H1 (cell line): Measurements from ENCODE around the gene CKLF. TPM values are rescaled to one million over a fixed set of nuclear protein-coding genes. Genes with fewer than 3 reads are reported as not detected.

Experiments used
- CTCF ChIA-PET: fragments of 300-600 bp; sonication (Branson Sonifier 250); formaldehyde crosslinking; loops from one replicate; lab custom pipeline; 2021; ENCODE audit not compliant: partially characterized antibody; lab: Charles Lee
- POLR2A ChIA-PET: fragments of 300-600 bp; sonication (Branson Sonifier 250); formaldehyde crosslinking; loops from one replicate; lab custom pipeline; 2021; ENCODE audit warnings: inconsistent platforms; ENCODE audit not compliant: partially characterized antibody; lab: Charles Lee
- DNase-seq, 2 experiments: peaks; one replicate each; pipeline versions ENCODE4 v3.0.0 to v3.0.0-alpha.2; 2010 to 2022; ENCODE audit warnings: low spot score in 2 of 2, low read depth in 1 of 2, mixed read lengths in 1 of 2
- FAIRE-seq: peaks from 2 replicates; lab custom pipeline; 2011; peaks lifted over from hg19 to GRCh38; lab: Jason Lieb, UNC
- H2AFZ ChIP-seq: 2 replicates; pipeline ENCODE4 v1.8.1; 2012; ENCODE audit warnings: low read length, inconsistent platforms
- H2AK5ac ChIP-seq: 2 replicates; pipeline ENCODE4 v1.6.1; 2013; ENCODE audit warnings: low read depth, low read length
- H2BK120ac ChIP-seq: replicated peaks from 2 replicates; pipeline ENCODE3; 2013; ENCODE audit warnings: low read depth, low read length, inconsistent platforms
- H2BK12ac ChIP-seq: 2 replicates; pipeline ENCODE4 v1.6.1; 2013; ENCODE audit warnings: low read depth, low read length
- H2BK15ac ChIP-seq: 2 replicates; pipeline ENCODE4 v1.6.1; 2013; ENCODE audit warnings: low read length
- H2BK20ac ChIP-seq: 2 replicates; pipeline ENCODE4 v1.6.1; 2013; ENCODE audit warnings: low read length
- H2BK5ac ChIP-seq: 2 replicates; pipeline ENCODE4 v1.6.1; 2013; ENCODE audit warnings: low read depth, low read length
- H3K14ac ChIP-seq: 2 replicates; pipeline ENCODE4 v1.6.1; 2013; ENCODE audit warnings: inconsistent platforms; ENCODE audit not compliant: insufficient read length
- H3K18ac ChIP-seq: 2 replicates; pipeline ENCODE4 v1.6.1; 2013; ENCODE audit warnings: low read length; ENCODE audit errors: extremely low read depth
- H3K23ac ChIP-seq: 2 replicates; pipeline ENCODE4 v1.6.1; 2013; ENCODE audit warnings: inconsistent platforms; ENCODE audit not compliant: insufficient read length
- H3K23me2 ChIP-seq: 2 replicates; pipeline ENCODE4 v1.6.1; 2013; ENCODE audit warnings: low read depth, low read length
- H3K27ac ChIP-seq: 2 replicates; pipeline ENCODE4 v1.6.1; 2011; ENCODE audit warnings: low read depth, low read length, inconsistent platforms
- H3K27me3 ChIP-seq, 4 experiments: replicated peaks in 1 of 4; 1 replicate in 1 of 4; 2 replicates in 3 of 4; pipeline versions ENCODE4 v1.6.1 to v1.8.1; 2011 to 2013; ENCODE audit warnings: low read length in 3 of 4, mild to moderate bottlenecking in 3 of 4, inconsistent platforms in 2 of 4, mixed read lengths in 2 of 4, moderate library complexity in 1 of 4; ENCODE audit not compliant: control insufficient read depth in 3 of 4, insufficient read depth in 3 of 4; ENCODE audit errors: extremely low read depth in 1 of 4
- H3K36me3 ChIP-seq, 4 experiments: 2 replicates each; pipeline versions ENCODE4 v1.6.1 to v1.8.1; 2011 to 2013; ENCODE audit warnings: mild to moderate bottlenecking in 4 of 4, low read length in 3 of 4, moderate library complexity in 2 of 4, control low read depth in 1 of 4, inconsistent platforms in 1 of 4; ENCODE audit not compliant: insufficient read depth in 4 of 4, control insufficient read depth in 2 of 4
- H3K4ac ChIP-seq: replicated peaks from 2 replicates; pipeline ENCODE3; 2013; ENCODE audit warnings: low read length, low read depth, mixed read lengths, inconsistent platforms; ENCODE audit not compliant: insufficient read length
- H3K4me1 ChIP-seq, 4 experiments: replicated peaks in 1 of 4; 1 replicate in 1 of 4; 2 replicates in 3 of 4; pipeline versions ENCODE4 v1.6.1 to v1.8.1; 2011 to 2013; ENCODE audit warnings: low read length in 3 of 4, inconsistent platforms in 2 of 4, mixed read lengths in 1 of 4; ENCODE audit not compliant: insufficient read depth in 4 of 4, control insufficient read depth in 3 of 4
- H3K4me2 ChIP-seq, 2 experiments: 2 replicates each; pipeline versions ENCODE4 v1.6.1 to v1.8.1; 2011 to 2013; ENCODE audit warnings: low read depth in 2 of 2, low read length in 2 of 2, control low read depth in 1 of 2, inconsistent platforms in 1 of 2, mild to moderate bottlenecking in 1 of 2; ENCODE audit not compliant: insufficient read depth in 1 of 2
- H3K4me3 ChIP-seq, 4 experiments: fragments of 200-600, 300-600 bp in 1 of 4; sonication (generic), shearing (Covaris generic), sonication (Bioruptor Twin) in 1 of 4; 2 replicates each; pipeline versions ENCODE4 v1.5.1 to v1.8.1; 2011 to 2016; ENCODE audit warnings: low read length in 4 of 4, low read depth in 3 of 4, control low read depth in 2 of 4, inconsistent platforms in 2 of 4, mild to moderate bottlenecking in 2 of 4, mixed read lengths in 1 of 4, moderate library complexity in 1 of 4; ENCODE audit not compliant: insufficient read depth in 2 of 4; ENCODE audit errors: extremely low read depth in 1 of 4
- H3K56ac ChIP-seq: replicated peaks from 2 replicates; pipeline ENCODE3; 2013; ENCODE audit warnings: low read depth, mild to moderate bottlenecking, mixed read lengths, low read length, inconsistent platforms; ENCODE audit not compliant: insufficient read length
- H3K79me1 ChIP-seq: 2 replicates; pipeline ENCODE4 v1.6.1; 2013; ENCODE audit warnings: low read depth, low read length, control low read depth
- H3K79me2 ChIP-seq, 2 experiments: 2 replicates each; pipeline versions ENCODE4 v1.6.1 to v1.8.1; 2012 to 2013; ENCODE audit warnings: low read length in 2 of 2, mild to moderate bottlenecking in 2 of 2, inconsistent platforms in 1 of 2; ENCODE audit not compliant: insufficient read depth in 2 of 2, control insufficient read depth in 1 of 2
- H3K9ac ChIP-seq, 4 experiments: replicated peaks in 1 of 4; 1 replicate in 1 of 4; 2 replicates in 3 of 4; pipeline versions ENCODE4 v1.6.1 to v1.8.1; 2011 to 2013; ENCODE audit warnings: low read depth in 3 of 4, low read length in 3 of 4, control low read depth in 2 of 4, mild to moderate bottlenecking in 2 of 4, moderate library complexity in 2 of 4, inconsistent platforms in 1 of 4; ENCODE audit errors: extremely low read depth in 1 of 4
- H3K9me3 ChIP-seq, 2 experiments: 2 replicates each; pipeline versions ENCODE4 v1.6.1 to v1.8.1; 2012 to 2013; ENCODE audit warnings: mild to moderate bottlenecking in 2 of 2, moderate library complexity in 2 of 2, control low read depth in 1 of 2, inconsistent platforms in 1 of 2, low read depth in 1 of 2, low read length in 1 of 2, mixed read lengths in 1 of 2; ENCODE audit not compliant: insufficient read depth in 2 of 2
- H4K20me1 ChIP-seq, 2 experiments: replicated peaks in 1 of 2; 2 replicates each; pipeline versions ENCODE3 to v1.8.1; 2011 to 2013; ENCODE audit warnings: inconsistent platforms in 2 of 2, low read length in 2 of 2, mild to moderate bottlenecking in 1 of 2; ENCODE audit not compliant: insufficient read depth in 2 of 2, control insufficient read depth in 1 of 2
- H4K5ac ChIP-seq: 2 replicates; pipeline ENCODE4 v1.6.1; 2013; ENCODE audit warnings: low read length, low read depth, mixed read lengths, inconsistent platforms; ENCODE audit not compliant: insufficient read length
- H4K8ac ChIP-seq: 2 replicates; pipeline ENCODE4 v1.8.0; 2013; ENCODE audit warnings: mild to moderate bottlenecking, moderate library complexity, low read length, inconsistent platforms; ENCODE audit not compliant: insufficient read depth; ENCODE audit errors: extremely low read depth
- H4K91ac ChIP-seq: replicated peaks from 2 replicates; pipeline ENCODE3; 2013; ENCODE audit warnings: low read length, mixed read lengths, inconsistent platforms; ENCODE audit not compliant: insufficient read length
- EGR1 ChIP-seq: IDR thresholded peaks from 2 replicates; pipeline ENCODE4 v1.6.1; 2011; ENCODE audit warnings: low read depth, low read length, borderline replicate concordance
- EP300 ChIP-seq, 2 experiments: IDR thresholded peaks; 1 replicate in 1 of 2; 2 replicates in 1 of 2; pipeline ENCODE4 v1.6.1; 2011 to 2012; ENCODE audit warnings: low read depth in 2 of 2, low read length in 2 of 2, mild to moderate bottlenecking in 2 of 2, borderline replicate concordance in 1 of 2, inconsistent platforms in 1 of 2, moderate library complexity in 1 of 2
- JUND ChIP-seq: IDR thresholded peaks from 2 replicates; pipeline ENCODE4 v1.6.1; 2011; ENCODE audit warnings: mild to moderate bottlenecking, improper control_type of control experiment, low read length
- MAFK ChIP-seq: IDR thresholded peaks from 2 replicates; pipeline ENCODE4 v1.6.1; 2012; ENCODE audit warnings: low read depth, mild to moderate bottlenecking, improper control_type of control experiment, low read length
- SIX5 ChIP-seq: IDR thresholded peaks from 2 replicates; pipeline ENCODE4 v1.6.1; 2011; ENCODE audit warnings: mild to moderate bottlenecking, low read depth, low read length
- SRF ChIP-seq: IDR thresholded peaks from 2 replicates; pipeline ENCODE4 v1.6.1; 2011; ENCODE audit warnings: mild to moderate bottlenecking, low read depth, low read length, moderate library complexity
- WGBS, 2 experiments: shearing (Covaris generic) in 1 of 2; methylation state at CpG; one replicate each; pipeline versions ENCODE4 v1.1.6 to v1.1.7; 2013 to 2015; ENCODE audit warnings: low lambda C conversion rate in 2 of 2, mixed read lengths in 2 of 2, inconsistent platforms in 1 of 2, low coverage in 1 of 2, missing lambda C conversion rate in 1 of 2; ENCODE audit not compliant: insufficient replicate concordance in 2 of 2, insufficient coverage in 1 of 2, insufficient read length in 1 of 2; ENCODE audit errors: extremely low coverage in 1 of 2, missing lambda C conversion rate in 1 of 2; 5-methylcytosine and 5-hydroxymethylcytosine counted together
- polyA plus RNA-seq, 7 experiments: library from polyadenylated mRNA; depleted of rRNA in 3 of 7; stranded (reverse) in 5 of 7; unstranded in 2 of 7; fragments of >200 nt in 5 of 7; fragments of 200-250 nt in 2 of 7; gene quantifications; 1 replicate in 5 of 7; 2 replicates in 1 of 7; 4 replicates in 1 of 7; pipeline versions ENCODE4 v1.2.1 to v1.2.3, GENCODE V29; 2011 to 2013; ENCODE audit warnings: missing spikeins in 2 of 7, mixed read lengths in 2 of 7
- total RNA-seq: library from RNA; stranded (reverse); fragmentation: NEBNext Ultra II Directional; extraction: Animal tissue kit (Norgen Biotek cat#: 25700); gene quantifications from 2 replicates; pipeline ENCODE4 v1.2.1, GENCODE V29; 2021

CKLF gene
- total and polyA plus RNA-seq, 2 of the 8 experiments (the other 6 are each of a cell fraction or from before 2014, with no cell fraction given): 21.1 to 63.5 TPM

DNA sequence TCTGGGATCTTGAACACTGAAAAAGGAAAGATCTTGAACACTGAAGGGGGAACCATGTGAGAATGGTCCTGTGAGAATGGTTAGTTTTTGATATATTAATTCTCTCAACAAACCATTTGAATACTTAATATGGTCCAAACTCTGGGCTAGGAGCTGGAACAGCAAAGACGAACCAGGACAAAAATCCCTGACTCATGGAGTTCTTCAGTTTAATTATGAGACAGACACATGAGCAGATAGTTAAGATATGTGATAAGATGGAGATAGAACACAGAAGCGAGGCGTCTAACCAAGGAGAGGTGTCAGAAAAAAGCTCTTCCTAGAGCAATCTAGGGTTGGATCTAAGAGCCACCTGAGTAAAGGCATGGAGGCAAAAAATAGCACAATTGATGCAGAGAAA lies 1.6 kb downstream of the CKLF start:
- FAIRE-seq (no peak), DNase-seq (no peak)
- Histone ChIP-seq H3K14ac (no peak overlapping the region), H4K8ac (no peak overlapping the region), H3K4me1 (peaks cover 0 to 11% (median 9%) of the 10 kb centered on the region in 4 experiments; a peak in 5 of 7 replicates), H4K91ac (no peak overlapping the region), H3K27ac (no peak overlapping the region), H3K56ac (no peak overlapping the region), H2AK5ac (no peak overlapping the region), H3K18ac (no peak overlapping the region), H3K79me1 (no peaks in the 10 kb centered on the region; the same call in 1 of the 2 replicates), H3K23me2 (peaks cover 15% of the 10 kb centered on the region), H3K36me3 (no peaks in the 10 kb centered on the region), H3K4me3 (no peak overlapping the region), H2BK5ac (no peak overlapping the region), H2BK120ac (no peak overlapping the region), H3K4me2 (no peak overlapping the region), H3K9ac (no peak overlapping the region), H2BK12ac (no peak overlapping the region), H3K4ac (no peak overlapping the region), H4K5ac (no peak overlapping the region), H2BK20ac (no peak overlapping the region), H3K9me3 (peaks cover 0 to 4% of the 10 kb centered on the region in 2 experiments; a peak in 1 of 4 replicates), H2BK15ac (no peak overlapping the region), H2AFZ (no peak overlapping the region), H3K79me2 (no peaks in the 10 kb centered on the region), H3K23ac (no peak overlapping the region), H3K27me3 (peaks cover 0 to 21% (median 12%) of the 10 kb centered on the region in 4 experiments; a peak in 6 of 7 replicates), H4K20me1 (no peaks in the 10 kb centered on the region)
- ChIA-PET CTCF (interaction anchor here (1.1 to 4.2 kb wide), 2 partner anchors 10 to 35 kb away, joined by 3 to 22 read pairs; partner anchors contain the start of gene CMTM1), POLR2A (no interaction called here)
- TF ChIP-seq EP300 (IDR thresholded peaks at IDR 0.05; ENCODE audit: borderline replicate concordance in 1 of 2, low read depth in 2 of 2, low read length in 2 of 2) (no peak), JUND (no peak), MAFK (no peak), EGR1 (no peak), SRF (no peak), SIX5 (no peak)
- WGBS, 2 experiments: 93% methylated on average over 3 of the region's 3 CpGs; no CpG with 5 or more reads in 1 of the 2 experiments
